GM21528 (cell line): ENCODE results near the gene PIEZO1.
"Not testable (repeated sequence)": the region's sequence is repeated elsewhere in the genome, so short reads cannot be mapped to it uniquely, and the experiment has no call there.

Source experiments
- ATAC-seq: cut with Tn5 transposase; IDR thresholded peaks from one replicate; pipeline ENCODE4 v1.9.1; 2021; ENCODE audit warnings: mild to moderate bottlenecking, moderate library complexity; ENCODE audit not compliant: unreplicated experiment, low FRiP score

Gene PIEZO1

GRCh38 chr16:88678224-88678979, 106.6 kb downstream of the PIEZO1 start:
- ATAC-seq: no peak

- no peak for ATAC-seq
These were observed 107.3 kb downstream of the PIEZO1 start for GRCh38 chr16:88677721-88678120.

DNA sequence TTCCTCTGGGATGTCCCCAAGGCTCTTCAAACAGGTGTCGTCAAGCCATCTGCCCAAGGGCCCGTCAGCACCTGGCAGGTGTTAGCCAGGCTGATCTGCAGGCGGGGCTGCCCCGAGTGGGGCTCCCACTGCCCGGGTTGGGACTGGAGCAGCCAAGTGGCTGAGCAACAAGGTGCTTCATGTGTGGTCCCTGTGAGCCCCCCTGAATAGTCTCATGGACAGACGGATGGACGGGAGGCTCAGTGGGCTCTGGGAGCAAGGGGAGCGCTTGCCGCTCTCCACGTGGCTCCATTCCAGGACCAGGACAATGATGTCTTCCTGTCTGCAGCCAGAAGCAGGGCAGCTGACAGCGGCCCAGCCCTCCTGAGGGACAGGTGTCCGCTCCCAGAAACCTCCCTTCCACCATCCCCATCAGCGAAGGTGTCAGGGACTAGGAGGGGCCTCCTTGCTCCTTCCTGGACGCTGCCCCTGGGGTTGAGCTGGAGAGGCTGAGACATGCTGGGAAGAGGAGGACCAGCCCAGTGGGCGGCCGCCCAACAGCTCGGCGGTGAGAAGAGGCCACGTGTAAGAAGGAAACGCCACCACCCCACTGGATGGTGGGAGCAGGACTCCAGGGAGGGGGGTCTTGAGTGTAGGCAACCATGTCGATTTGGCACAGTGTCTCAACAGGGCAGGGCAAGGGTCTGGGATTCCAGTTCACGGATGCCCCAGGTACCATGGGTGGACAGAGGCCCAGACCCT, 108.3 kb downstream of the PIEZO1 start:
- ATAC-seq: no peak

GRCh38 chr16:88673716-88674379, 111.2 kb downstream of the PIEZO1 start:
- no peak for ATAC-seq

DNA sequence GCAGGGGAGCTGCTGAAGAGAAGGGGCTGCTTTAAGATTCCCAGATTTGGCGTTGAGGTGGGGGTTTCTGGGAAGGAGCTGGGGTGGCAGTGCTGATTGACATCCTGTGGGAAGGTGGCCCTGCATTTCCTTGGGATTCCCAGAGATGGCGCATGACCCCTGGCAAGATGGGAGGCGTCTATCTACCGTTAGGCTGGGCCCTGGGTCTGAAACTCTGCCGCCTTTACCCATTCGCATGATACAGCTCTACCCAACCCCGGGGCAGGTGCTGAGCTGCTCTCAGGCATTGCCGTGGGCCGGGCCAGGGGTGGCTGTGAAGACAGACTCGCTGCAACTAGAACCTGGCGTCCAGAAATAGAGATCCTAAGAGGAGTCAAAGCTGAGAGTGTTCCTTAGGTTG, 112.2 kb downstream of the PIEZO1 start:
- no peak for ATAC-seq

GRCh38 chr16:88671806-88672205, 113.2 kb downstream of the PIEZO1 start:
- ATAC-seq: no peak

- no peak for ATAC-seq
These were observed 115.0 kb downstream of the PIEZO1 start for GRCh38 chr16:88669980-88670379.

- not testable (repeated sequence) for ATAC-seq
These were observed 115.5 kb downstream of the PIEZO1 start for GRCh38 chr16:88669493-88669892.

DNA sequence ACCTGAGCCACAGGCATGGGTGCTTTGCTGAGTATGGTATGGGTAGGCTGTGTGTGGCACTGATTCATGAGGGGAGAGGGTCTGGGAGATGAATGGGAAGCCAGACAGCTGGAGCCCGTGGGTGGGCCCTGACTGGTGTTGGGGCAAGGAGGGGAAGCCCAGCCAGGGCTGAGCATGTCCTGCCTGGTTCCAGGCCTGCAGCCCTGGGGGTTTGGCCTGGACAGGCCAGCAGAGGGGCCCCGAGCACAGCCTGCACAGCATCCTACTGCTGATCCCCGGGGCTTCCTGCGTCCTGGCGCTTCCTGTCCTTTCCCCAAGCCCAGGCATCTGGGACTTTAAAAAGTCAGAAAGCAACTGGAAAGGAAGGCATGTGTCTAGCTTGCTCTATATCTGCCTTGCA, 117.6 kb downstream of the PIEZO1 start:
- no peak for ATAC-seq

DNA sequence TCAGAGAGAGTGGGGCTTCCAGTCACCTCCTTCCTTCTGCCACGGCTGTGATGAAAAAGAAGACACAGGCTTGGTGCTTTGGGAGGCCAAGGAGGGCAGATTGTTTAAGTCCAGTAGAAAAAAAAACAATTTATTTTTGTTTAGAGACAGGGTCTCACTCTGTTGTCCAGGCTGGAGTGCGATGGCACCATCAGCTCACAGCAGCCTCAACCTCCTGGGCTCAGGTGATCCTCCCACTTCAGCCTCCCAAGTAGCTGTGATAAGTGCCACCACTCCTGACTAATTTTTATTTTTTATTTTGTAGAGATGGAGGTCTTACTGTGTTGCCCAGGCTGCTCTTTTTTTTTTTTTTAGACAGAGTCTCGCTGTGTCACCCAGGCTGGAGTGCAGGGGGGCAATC, 119.5 kb downstream of the PIEZO1 start:
- ATAC-seq: no peak
